Measurements from ENCODE around the gene OR4D1. TPM values are rescaled to one million over a fixed set of nuclear protein-coding genes. Genes with fewer than 3 reads are reported as not detected.

Gene OR4D1
- total RNA-seq, 1 experiment from 2014 or later: not detected

- no peak for DNase-seq (ENCODE audit: low read depth)
These were observed 44.4 kb downstream of the OR4D1 start, which contains the start of gene EPX for GRCh38 chr17:58192612-58193011. Gene EPX (plus strand): TSS chr17:58192726. CDS start chr17:58192847, 121 bp downstream.

DNA sequence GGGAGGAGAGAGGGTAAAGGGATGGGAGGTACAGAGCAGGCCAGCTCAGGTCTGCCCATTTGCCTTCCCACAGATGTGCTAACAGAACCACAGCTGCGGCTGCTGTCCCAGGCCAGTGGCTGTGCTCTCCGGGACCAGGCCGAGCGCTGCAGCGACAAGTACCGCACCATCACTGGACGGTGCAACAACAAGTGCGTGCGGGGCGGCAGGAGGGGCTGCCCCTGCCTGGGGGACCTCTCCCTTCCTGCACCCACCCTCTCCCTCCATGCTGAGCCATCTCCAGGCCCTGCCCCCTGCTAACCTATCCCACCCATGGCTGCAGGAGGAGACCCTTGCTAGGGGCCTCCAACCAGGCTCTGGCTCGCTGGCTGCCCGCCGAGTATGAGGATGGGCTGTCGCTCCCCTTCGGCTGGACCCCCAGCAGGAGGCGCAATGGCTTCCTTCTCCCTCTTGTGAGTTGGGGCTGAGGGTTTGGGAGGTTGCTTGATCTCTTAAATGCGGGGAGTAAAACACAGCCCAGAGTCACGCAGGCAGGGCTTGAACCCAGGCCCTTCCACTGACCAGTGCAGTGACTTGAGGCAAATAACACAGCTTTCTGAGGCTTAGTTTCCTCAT lies 45.6 kb downstream of the OR4D1 start:
- DNase-seq (ENCODE audit: low read depth): no peak

DNA sequence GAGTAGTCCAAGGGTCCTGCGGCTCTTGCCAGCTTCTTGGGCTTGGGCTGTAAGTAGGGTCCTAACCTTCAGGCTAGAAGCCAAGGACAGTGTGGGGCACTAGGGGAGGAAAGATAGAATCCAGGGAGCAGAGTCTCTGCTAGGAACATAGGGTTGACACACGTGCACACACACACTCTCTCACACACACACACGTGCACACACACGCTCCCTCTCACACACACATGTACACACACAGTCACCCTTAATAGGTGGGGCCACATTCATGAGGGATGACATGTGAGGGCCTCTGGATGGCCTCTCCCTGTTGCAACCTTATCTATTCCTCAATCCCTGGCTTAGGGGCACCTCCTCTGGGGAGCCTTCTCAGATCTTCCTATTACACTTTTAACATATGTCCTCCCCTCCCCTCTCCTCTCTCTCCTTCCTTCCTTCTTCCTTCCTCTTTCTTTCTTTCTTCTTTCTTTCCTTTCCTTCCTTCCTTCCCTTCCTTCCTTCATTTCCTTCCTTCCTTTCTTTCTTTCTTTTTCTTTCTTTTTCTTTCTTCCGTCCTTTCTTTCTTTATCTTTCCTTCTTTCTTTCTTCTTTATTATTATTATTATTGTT lies 47.4 kb downstream of the OR4D1 start:
- DNase-seq (ENCODE audit: low read depth): no peak

DNA sequence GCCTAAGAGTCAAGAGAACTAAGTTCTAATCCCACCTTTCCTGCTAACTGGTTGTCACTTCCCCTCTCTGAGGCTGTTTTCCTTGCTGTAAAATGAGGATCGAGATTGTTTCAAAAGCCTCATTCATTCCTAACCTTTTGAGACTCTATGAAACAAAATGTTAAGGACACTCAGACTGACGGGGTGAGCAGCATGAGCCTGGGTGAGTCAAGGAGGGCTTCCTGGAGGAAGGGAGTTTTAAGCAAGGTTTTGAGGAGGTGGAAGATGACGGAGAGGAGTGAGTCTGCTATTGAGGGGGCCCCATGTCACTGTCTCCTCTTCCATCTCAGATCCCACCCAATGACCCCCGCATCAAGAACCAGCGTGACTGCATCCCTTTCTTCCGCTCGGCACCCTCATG lies 48.4 kb downstream of the OR4D1 start:
- DNase-seq (ENCODE audit: low read depth): no peak

DNA sequence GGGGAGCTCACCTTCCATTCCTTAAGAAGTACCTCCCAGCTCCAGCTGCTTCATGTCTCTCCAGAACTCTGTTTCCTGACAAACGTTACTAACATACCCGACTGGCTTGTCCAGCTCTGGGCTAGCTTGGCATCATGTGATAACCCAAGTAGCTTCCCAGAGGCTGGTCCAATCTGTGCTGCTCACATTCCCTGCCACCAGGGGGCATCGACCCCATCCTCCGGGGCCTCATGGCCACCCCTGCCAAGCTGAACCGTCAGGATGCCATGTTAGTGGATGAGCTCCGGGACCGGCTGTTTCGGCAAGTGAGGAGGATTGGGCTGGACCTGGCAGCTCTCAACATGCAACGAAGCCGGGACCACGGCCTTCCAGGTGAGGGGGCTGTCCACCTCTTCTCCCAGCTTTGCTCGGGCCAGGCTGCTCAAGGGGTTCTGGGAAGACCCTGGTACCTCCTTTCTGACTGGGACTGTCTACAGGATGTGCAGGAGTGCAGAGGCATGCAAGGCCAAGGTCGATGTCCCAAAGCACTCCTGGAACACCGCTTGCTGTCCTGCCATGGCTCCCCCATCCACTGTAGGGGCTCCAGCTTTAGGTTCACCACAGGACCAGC lies 51.9 kb downstream of the OR4D1 start:
- peak; percentile 72 for DNase-seq (ENCODE audit: low read depth)

GRCh38 chr17:58202859-58203258 lies 54.7 kb downstream of the OR4D1 start:
- no peak for DNase-seq (ENCODE audit: low read depth)

DNA sequence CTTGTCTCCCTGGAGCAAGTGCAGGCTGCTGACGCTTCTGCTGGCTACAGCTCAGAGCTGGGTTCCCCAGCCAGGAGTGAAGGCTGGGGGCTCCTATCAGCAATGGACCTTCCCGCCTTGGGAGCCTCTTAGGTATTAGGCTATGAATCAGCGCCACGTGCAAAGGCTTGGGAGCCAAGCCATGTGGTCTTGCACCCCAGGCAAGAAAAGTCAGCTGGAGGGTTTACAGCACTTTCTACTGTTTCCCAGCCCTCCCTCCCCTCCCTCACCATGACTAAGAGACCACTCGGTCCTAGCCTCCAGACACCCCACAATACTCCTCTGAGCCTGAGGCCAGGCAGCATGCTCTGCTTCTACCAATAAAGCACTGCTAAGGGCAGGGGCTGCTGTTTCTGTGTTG lies 56.6 kb downstream of the OR4D1 start:
- DNase-seq (ENCODE audit: low read depth): no peak

- DNase-seq (ENCODE audit: low read depth): no peak
These were observed 57.8 kb downstream of the OR4D1 start for GRCh38 chr17:58205936-58206335.

GRCh38 chr17:58207451-58207850 lies 59.3 kb downstream of the OR4D1 start:
- no peak for DNase-seq (ENCODE audit: low read depth)

- DNase-seq (ENCODE audit: low read depth): no peak
These were observed 60.2 kb downstream of the OR4D1 start for GRCh38 chr17:58208344-58208743.

Other genes starting within 250 kb of the OR4D1 start
- 8.9 and 9.9 TPM in 2 replicates for gene CUEDC1, start 193.0 kb upstream of the OR4D1 start, total RNA-seq (2014; rRNA removed; shearing (Covaris generic))
- 33.1 and 37.2 TPM in 2 replicates for gene VEZF1, start 160.1 kb upstream of the OR4D1 start, total RNA-seq (2014; rRNA removed; shearing (Covaris generic))
- 462 and 463 TPM in 2 replicates for gene SRSF1, start 141.1 kb upstream of the OR4D1 start, total RNA-seq (2014; rRNA removed; shearing (Covaris generic))
- gene DYNLL2, start 65.0 kb upstream of the OR4D1 start, total RNA-seq (2014; rRNA removed; shearing (Covaris generic)): 14.4 and 20.0 TPM in 2 replicates
- gene OR4D2, start 18.6 kb downstream of the OR4D1 start, total RNA-seq (2014; rRNA removed; shearing (Covaris generic)): not detected in 2 replicates
- gene EPX, start 44.3 kb downstream of the OR4D1 start, total RNA-seq (2014; rRNA removed; shearing (Covaris generic)): 0.16 TPM in 1 of 2 replicates, not detected in the other
- gene MKS1, start 70.9 kb downstream of the OR4D1 start, total RNA-seq (2014; rRNA removed; shearing (Covaris generic)): 12.0 and 15.9 TPM in 2 replicates
- 0.05 TPM in 1 of 2 replicates, not detected in the other for gene LPO, start 90.2 kb downstream of the OR4D1 start, total RNA-seq (2014; rRNA removed; shearing (Covaris generic))
- not detected in 2 replicates for gene MPO, start 132.6 kb downstream of the OR4D1 start, total RNA-seq (2014; rRNA removed; shearing (Covaris generic))
- 1.8 and 2.3 TPM in 2 replicates for gene TSPOAP1, start 180.4 kb downstream of the OR4D1 start, total RNA-seq (2014; rRNA removed; shearing (Covaris generic))
- gene SUPT4H1, start 203.8 kb downstream of the OR4D1 start, total RNA-seq (2014; rRNA removed; shearing (Covaris generic)): 157 and 168 TPM in 2 replicates